CD4-positive, alpha-beta T cell treated with Interleukin-21 for 1 hour (primary cell): ENCODE data around the gene TAL1.
A peak's percentile ranks its signal among the peaks of the same experiment; 100 is the strongest.
"Not testable (repeated sequence)": the region's sequence is repeated elsewhere in the genome, so short reads cannot be mapped to it uniquely, and the experiment has no call there.

Experiments used
- DNase-seq: peaks from one replicate; pipeline ENCODE4 v3.0.0-alpha.2; 2020

TAL1 gene

DNA sequence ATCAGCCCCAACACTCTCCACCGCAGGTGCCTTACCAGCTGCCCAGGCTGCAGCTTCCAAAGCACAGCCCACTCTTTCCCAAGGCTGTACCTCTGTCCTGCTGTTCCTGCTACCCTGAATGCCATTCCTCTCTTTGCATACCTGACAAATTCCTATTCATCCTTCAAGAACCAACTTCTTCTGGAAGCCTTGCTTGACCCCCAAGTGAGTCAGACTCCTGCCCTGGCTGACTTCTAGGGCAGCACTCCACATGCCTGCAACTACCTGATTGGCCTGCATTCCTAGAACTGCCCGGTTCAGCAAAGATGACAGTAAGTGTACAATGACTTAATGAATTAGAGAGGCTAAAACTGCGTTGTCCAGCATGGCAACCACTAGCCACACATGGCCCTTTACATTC is 21.4 kb downstream of the TAL1 start:
- no peak for DNase-seq

DNA sequence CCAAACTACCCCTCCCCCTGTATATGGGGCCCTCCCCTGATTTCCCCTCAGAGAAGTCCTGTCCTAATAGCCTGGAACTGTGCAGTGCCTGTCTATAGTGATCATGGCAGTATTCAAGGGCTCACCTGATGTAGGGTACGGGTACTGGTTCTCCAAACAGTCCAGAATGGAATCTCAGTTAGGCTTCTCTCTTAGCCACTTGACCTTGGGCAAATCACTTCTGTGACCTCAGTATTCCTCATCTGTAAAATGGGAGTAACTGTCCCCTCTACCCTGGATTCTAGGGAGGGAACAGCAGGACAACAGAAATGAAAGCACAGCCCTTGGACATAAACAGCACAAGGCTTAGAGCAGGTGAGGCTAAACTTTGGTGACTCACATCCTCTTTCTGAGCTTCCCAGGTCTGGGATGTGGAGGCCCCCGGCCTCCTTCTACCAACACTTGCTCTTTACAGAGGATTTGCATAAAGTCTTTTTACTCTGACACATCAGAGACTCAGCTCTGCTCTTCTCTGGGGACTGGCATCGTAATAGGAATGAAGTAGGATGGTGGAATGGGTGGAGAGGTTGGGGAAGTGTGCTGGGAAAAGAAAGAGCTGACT is 22.2 kb downstream of the TAL1 start:
- DNase-seq: no peak

DNA sequence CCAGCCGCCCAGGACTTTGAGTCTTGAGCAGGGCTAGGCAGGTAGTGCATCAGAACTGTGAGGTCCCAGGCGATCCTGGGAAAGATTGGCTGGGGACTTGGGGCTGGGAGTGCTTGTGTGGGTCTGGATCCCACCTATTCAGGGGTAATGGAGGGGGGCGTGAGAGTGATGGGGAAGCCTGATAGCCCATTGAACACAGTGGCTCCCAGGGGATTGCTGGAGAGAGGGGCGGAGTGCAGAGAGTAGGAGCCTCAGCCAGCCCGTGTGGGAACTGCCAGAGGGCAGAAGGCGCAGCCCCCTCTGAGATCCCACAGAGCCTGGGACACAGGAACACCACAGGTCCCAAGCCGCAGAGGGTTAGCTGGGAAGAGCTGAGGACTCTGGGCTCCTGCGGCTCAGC is 22.9 kb downstream of the TAL1 start:
- DNase-seq: no peak

DNA sequence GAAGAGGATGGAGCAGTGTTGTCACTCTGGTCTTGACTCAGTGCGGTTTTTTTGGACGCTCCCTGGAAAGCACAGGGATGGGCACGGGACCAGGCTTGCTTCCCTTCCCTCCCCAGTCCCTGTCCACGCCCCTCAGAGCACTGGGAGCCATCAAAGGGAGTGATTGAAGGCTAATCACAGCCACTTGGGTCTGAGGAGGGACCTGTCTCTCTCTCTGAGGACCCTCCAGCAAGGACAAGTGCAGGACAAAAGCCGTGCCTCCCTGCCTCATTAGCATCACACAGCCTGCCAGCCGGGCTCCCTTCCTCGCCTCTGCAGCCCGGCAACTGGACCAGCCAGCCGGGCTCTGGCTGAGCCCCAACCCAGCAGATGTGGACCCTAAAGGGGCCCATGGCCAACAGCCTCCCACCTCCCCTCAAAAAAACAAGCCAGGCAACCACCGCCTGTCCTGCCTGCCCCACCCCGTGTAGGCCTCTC is 23.6 kb downstream of the TAL1 start:
- DNase-seq: no peak

DNA sequence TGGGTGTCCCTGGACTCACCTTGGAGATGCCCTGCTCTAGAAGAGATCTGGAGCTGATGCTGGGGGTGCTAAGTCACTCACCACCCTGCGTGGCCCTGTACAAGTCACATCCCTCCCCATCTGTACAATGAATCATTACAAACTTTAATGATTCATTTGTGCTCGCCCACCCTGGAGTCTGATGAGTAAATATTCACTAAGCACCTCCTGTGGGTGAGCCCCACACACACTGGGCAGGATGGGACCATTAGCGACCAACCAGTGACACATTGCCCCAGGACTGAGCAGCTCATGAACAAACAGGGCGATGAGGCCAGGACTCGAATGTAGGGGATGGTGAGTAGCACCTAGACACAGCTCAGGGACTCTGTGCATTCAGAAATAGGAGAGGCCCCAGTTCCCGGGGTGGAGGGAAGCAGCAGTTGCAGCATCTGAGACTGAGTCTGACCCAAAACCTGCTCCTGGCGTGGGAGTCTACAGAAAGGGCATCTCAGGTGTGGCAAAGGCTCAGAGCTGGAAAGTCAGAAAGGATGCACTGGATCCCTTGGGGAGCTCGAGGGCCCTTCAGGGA is 24.1 kb downstream of the TAL1 start:
- DNase-seq: no peak

DNA sequence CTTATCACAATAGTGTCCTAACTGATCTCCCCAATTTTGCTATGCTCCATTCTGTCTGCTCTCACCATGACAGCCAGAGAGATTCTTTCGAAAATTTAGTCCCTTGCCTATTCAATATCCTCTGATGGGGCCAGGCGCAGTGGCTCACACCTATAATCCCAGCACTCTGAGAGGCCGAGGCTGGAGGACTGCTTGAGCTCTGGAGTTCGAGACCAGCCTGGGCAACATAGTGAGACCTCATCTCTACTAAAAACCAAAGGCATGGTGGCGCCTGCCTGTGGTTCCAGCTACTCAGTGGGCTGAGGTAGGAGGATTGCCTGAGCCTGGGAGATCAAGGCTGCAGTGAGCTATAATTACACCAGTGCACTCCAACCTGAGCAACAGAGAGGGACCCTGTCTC is 26.1 kb downstream of the TAL1 start:
- DNase-seq: no peak

DNA sequence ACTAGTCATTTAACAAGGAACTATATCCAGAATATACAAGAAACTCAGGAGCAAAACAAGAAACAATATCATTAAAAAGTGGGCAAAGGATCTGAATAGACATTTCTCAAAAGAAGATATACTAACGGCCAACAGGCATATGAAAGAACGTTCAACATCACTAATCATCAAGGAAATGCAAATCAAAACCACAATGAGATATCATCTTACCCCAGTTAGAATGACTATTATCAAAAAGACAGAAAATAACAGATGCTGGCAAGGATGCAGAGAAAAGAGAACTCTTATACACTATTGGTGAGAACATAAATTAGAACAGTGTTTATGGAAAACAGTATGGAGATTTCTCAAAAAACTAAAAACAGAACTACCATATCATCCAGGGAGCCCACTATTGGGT is 28.5 kb downstream of the TAL1 start:
- DNase-seq: not testable (repeated sequence)

DNA sequence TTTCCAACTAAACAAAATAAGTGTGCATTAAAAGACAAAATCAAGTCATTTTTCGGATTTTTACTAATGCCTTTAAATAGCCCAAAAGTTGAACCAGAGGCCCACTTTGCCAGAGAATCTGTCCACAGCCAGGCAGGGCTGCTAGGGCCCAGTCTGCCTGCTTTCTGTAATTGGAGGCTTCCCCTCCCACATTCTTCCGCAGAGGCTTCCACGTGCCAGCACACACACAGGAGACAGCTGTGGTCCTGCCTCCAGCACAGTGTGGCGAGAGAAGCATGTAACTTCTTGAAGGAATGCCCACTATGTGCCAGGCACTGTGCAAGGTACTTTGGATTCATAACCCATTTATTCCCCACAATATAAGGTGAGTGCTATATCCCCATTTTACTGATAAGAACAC is 30.8 kb downstream of the TAL1 start:
- no peak for DNase-seq

DNA sequence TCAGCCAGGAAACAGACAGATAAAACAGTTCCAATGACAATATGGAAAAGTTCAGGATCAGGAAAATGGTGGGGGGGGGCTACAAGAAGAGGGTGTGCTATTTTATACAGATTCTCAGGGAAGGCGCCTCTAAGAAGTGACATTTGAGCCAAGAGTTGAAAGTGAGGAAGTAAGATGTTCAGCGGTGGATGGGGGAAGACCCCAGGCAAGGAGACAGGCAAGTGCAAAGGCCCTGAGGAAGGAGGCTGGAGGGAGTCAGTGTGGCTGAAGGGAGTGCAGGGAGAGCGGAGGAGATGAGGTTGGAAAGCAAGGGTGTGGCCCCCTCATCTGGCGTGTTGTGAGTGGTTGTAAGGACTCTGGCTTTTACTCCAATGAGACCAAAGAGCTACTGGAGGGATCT is 33.8 kb downstream of the TAL1 start:
- DNase-seq: no peak

DNA sequence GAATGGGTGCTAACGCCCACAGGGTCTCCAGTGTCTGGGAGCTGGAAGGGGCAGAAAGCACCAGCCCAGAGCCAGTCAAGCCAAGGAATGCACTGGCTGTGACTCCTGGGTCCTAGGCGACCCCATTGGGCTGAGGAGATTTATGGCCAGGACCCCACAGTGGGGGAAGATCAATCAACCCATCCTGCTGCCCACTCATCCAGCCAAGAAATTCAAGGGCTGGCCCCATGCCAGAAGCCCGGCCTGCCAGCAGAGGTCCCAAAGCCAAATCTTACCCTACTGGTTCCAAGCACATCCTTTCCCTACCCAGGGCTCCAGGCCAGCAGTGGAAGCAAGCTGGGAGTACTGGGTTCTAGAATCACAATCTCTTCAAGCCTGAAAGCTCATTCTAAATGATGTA is 35.4 kb downstream of the TAL1 start:
- DNase-seq: no peak

DNA sequence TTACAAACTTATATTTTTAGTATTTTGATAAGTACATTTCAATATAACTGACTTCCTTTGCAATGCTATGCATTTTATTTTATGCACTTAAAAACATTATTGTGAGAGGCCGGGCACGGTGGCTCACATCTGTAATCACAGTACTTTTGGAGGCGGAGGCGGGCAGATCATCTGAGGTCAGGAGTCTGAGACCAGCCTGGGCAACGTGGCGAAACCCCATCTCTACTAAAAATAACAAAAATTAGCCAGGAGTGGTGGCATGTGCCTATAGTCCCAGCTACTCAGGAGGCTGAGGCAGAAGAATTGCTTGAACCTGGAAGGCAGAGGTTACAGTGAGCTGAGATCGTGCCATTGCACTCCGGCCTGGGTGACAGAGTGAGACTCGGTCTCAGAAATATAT is 36.0 kb downstream of the TAL1 start:
- not testable (repeated sequence) for DNase-seq

DNA sequence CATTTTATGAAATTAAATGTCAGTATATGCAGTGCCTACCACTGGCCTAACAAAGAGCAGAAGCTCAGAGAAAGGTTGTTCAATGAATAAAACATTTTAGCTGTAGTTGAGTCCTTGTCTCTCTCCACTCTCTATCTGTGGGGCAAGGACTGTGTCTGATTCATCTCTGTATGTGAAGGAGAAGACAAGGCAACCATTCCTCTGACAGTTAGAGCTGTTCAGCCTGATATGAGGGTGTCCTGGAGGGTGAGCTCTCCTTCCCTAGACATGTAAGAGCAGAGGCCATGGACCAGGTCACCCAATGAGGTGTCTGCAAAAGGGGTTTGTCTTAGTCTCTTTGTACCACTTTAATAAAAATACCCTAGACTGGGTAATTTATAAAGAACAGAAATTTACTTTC is 37.7 kb downstream of the TAL1 start:
- DNase-seq: no peak

DNA sequence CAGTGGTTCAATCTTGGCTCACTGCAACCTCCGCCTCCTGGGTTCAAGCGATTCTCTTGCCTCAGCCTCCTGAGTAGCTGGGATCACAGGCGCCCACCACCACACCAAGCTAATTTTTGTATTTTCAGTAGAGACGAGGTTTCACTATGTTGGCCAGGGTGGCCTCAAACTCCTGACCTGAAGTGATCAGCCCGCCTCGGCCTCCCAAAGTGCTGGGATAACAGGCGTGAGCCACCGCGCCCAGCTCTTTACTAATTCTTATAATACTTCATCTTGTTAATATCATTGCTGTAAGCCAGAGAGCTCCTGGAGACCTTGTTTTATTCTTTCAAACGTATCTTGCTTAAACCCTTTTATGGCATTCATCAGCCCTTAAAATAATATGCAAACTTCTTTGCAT is 38.5 kb downstream of the TAL1 start:
- DNase-seq: not testable (repeated sequence)

DNA sequence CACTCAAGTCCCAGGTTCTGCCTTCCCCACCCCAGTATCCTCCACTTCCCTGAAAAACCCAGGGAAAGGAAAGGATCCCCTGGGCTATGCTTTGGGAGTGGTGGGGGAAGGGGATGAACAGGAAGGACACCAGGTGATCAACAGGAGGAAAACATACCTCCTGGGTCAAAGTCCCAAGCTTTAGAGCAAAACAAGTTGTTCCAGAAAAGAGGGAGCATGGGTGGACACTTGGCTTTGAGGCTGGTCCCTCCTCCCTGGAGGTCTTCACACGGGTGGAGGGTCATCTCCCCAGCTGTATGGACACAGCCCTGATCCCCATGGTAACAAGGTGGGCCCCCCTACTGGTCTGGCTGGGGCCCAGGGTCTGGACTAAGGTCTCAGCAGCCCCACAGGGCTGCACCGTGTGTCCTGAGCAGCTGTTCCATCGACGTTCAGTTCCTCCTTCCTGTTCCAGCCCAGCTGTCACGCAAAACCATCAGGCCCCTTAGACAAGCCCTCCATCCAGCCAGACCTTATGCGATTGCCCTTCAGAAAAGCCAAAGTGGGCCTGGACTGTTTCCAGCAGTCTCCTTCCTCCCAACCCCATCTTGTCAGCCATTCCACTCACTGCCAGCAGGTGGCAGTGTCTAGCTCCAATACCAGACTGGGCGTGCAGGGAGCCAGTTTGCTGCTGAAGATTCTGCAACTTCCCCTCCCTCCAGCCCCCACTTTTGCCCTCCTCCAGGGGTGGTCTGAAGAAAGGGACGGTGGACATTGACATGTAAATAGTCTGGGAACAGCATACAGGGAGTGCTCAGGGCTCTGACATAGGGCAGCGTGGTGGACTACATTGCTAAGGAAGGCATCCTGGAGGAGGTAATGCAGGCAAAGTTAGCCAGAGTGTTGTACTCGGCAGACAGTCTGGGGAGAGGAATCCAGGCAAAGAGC is 39.3 kb downstream of the TAL1 start:
- DNase-seq: peak; percentile 63

DNA sequence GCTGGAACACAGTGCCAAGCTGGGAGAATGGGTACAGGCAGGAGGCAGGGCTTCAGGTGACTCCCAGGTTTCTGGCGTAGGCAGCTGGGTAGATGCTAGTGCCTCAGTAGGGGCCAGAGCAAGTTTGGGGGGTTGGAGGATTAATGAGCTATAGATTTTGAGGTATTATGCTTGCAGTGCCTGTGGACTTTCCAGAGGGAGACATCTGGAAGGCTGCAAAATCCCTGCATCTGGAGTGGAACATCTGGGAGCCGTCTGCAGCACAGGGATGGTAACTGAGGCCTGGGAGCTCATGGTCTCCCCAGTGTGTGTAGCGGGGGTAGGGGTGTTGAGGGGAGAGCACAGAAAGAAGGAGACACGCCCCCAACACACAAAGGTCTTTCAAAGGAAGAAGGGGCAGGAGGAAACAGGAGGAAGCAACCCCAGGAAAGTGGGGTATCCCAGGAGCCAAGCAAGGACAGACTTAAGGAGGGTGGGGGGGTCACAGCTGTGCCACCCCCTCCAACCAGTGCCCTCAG is 40.0 kb downstream of the TAL1 start:
- no peak for DNase-seq

DNA sequence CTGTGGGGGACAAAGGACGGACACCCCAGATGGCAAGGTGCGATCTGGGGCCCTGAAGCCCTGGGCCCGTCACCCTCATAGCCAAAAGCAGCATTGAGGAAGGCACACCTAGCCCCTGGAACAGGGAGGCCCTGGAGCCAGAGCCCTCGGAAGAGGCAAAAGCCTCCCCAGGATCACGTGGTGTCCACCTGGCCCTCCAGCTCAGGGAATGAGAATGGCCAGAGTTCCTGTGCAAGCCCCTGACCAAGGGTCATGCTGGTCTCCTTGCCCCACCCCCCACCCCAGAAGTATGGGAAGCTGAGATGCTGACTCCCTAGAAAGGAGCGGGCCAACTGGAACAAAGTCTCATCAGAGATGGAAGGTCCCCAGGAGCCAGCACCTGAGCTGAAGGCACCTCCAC is 41.2 kb downstream of the TAL1 start:
- no peak for DNase-seq

DNA sequence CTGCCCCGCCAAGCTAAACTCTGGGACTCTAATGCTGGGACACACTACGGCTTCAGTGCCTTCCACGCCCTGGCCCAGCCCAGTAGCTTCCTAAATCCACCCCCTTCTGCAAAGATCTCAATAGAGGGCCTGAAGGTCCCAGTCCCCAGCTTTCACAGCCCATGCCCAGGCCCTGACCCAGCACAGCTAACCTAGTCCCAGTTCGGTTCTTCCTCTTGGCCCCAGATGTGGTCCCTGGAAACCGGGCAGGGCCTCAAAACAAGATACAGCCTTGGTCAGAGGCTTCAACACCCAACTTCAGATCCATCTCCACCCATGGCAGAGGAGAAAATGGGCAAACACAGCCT is 41.5 kb downstream of the TAL1 start:
- DNase-seq: no peak

DNA sequence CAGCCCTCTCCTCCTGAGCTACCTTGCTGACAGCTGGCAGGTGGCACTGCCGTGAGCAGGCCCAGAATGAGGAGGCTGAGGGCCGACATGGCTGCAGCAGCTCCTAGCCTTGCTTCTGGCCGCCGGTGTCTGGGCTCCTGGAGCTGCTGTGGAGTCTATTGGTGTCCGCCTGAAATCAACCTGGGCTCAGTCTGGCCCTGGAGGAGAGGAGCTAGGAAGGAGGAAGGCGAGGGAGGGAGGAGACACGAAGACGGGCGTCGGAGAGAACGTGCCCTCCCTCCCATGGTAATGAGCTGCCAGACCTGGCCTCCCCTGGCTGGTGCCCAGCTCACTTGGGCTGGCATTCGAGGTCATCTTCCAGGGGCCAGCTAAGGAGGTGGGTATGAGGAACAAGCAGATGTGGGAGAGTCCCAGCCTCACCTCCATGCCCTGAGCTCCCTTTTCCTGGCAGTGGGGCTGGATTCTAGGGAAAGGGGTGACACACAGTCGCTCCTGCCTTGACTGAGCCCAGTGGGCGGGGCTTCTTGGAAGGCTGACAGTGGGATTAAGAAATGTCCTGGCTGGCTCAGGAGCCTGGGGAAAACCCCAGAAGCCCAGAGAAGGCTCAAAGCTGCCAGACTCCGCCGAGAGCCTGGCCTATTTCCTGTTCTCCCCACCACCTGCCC is 42.0 kb downstream of the TAL1 start, which contains the start of gene PDZK1IP1:
Gene PDZK1IP1 (minus strand): TSS at position 193 of the 665 bp plus-strand sequence. CDS start 104 bp downstream, at position 89.
- no peak for DNase-seq

DNA sequence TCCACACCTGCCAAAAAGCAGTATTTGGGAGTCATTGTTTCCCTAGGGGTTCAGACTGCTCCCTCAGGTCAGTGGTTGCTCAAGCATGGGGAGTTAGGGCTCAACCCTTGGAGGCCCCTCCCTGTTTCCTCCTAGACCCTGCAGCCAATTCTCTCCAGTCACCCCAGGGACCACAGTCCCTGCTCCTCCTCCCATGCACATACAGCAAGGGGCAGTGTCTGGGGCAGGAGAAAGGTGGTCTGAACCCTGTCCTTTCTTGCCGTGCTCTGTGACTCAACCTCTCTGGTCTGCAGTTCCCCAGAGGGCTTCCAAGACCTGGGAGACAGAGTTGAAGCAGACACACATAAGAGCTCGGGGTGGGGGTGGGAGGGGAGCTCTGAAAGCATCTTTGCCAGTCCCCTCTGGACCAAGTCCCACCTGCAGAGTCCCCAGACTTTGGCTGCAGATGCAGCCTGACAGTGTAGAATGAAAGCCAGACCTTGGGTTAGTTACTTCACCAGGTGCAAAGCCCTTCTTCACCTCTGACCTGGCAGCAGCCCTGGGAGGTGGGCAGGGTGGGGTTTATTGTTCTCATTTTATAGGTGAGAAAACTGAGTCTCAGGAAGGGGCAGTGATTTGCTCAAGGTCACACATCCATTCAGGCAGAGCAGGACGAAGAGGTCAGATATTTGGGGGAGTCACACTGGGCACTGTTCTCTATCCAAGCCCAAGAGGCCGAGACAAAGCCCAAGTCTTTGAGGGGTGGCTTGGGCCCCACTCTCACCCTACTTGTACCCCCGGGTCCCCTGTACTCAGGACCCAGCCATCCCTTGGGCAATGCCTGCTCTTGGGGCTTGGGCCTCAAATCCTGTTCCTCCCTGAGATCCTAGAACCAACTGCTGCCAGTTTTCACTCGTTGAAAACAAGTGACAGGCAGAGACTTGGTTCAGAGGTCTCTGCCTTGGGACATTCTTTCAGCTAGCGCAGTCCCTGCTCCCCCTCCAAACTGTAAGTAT is 42.9 kb downstream of the TAL1 start:
- no peak for DNase-seq

DNA sequence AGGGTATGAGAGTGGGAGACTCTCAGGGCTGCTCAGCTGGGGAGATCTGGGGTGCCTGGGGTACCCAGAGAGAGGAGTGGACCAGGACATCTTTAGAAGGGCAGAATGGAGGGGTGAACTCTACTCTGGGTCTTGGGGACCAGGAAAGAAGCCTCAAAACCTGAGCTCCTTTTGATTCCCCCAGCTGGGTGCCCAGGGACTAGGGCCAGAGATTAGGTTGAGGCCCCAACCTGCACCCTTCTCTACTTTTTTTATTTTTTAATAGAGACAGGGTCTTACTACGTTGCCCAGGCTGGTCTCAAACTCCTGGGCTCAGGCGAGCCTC is 44.1 kb downstream of the TAL1 start:
- no peak for DNase-seq

DNA sequence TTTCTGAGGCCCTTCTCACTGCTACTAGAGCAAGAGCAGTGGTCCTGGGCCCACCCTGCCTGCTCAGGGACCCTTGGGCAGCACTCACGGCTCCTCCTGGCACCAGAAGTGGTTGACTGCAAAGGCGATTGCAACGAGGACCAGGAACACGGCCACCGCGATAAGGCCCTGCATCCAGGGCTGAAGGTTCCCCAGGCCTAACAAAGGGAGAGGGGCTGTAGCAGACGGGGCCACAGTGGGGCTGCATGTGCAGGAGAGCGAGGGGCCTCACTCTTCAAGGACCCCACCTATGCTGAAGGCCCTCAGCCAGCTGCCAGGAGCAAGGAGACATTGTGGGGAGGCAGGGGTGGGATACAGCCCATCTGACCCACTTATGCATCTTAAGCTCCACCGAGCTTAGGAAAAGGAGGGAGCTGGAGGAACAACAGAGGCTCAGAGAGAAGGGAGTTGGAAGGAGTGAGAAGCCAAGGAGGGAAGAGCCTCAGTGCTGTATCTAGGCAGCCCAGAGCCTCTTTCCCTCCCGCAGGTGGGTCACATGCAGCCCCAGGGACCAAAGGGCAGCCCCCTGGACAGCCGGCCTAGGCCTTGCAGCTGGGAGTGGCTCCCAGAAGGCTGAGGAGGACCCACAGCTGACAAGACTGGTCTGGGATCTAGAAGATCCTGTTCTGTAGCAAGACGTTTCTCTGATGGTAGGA is 44.6 kb downstream of the TAL1 start:
- no peak for DNase-seq
